HG02885 (cell line): ENCODE measurements around the gene MACROH2A2.
"Not testable (repeated sequence)": the region's sequence is repeated elsewhere in the genome, so short reads cannot be mapped to it uniquely, and the experiment has no call there.

Source experiments
- ATAC-seq: cut with Tn5 transposase; IDR thresholded peaks from one replicate; pipeline ENCODE4 v1.9.1; 2021; ENCODE audit warnings: mild to moderate bottlenecking; ENCODE audit not compliant: unreplicated experiment, poor library complexity

Gene MACROH2A2

GRCh38 chr10:70066190-70066589 lies 13.5 kb downstream of the MACROH2A2 start:
- ATAC-seq, result no peak

GRCh38 chr10:70067586-70067985 lies 14.9 kb downstream of the MACROH2A2 start:
- ATAC-seq, result no peak

DNA sequence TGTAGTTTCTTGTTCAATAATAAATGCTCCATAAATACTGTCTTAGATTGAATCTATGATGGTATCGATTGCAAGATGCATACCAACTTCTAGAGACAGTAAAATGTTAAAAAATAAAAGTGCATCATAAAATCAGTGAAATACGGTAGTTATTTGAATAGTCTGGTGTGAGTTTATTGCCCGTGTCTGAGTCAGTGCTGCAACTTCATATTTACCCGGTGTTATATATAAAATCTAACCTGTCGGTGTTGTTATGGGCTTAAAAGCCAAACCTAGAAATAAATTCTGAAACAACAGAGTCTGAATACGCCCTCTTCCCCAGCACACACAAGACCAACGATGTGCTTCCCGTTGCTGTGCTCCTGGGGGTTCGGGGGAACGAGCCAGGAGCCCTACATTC lies 16.3 kb downstream of the MACROH2A2 start:
- no peak for ATAC-seq

DNA sequence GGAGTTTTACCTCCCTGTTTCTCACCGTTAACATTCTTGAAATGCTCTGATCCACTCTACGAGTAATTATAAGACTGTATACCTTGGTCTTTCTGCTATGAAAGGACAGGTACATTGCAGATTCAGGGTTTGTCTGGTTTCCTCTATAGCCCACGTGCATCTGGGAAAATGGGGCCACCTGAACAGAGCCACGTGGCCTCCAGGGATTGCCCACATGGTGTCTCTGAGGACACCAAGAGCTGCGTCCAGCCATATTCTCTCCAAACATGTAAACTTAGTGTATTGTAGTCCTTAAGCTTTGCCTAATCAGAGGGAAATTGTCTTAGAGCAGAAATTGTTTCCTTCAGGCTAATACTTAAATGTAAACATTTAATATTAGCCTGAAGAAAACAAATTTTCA lies 16.7 kb downstream of the MACROH2A2 start:
- no peak for ATAC-seq

- ATAC-seq, result no peak
These were observed 18.2 kb downstream of the MACROH2A2 start for GRCh38 chr10:70070834-70071233.

- ATAC-seq, result no peak
These were observed 21.5 kb downstream of the MACROH2A2 start for GRCh38 chr10:70074165-70074564.

DNA sequence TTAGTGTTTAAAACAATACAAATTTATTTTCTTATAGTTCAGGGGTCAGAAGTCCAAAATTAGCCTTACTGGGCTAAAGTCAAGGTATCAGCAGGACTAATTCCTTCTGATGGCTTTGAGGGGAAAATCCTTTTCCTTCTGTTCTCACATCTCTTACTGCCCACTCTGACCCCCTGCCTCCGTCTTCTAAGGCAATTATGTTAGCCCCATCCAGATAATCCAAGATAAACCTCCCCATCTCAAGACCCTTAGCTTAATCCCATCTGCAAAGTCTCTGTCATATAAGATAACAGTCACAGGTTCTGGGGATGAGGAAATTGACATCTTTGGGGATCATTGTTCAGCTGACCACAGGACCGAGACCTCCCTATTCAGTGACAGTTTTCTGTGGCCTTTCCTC lies 22.3 kb downstream of the MACROH2A2 start:
- ATAC-seq, result no peak

GRCh38 chr10:70078329-70078728 lies 25.7 kb downstream of the MACROH2A2 start:
- ATAC-seq, result no peak

DNA sequence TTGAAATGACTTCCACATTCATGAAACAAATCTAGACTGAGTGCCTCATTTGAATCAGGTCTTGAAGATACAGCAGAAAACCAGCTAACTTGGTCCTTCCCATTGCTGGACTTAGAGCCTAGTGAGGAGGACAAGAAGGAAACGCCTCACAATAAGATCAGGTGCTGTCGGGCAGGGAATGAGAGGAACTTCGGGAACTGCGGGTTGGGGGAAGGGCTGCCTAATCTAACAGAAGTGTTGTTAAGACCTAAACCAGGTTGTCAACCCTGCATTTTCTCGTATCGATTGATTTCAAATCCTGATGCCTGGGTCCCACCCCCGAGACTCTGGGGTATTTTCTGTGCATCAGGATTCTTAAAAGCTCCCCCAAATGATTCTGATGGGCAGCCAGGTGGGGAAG lies 26.3 kb downstream of the MACROH2A2 start:
- ATAC-seq, result no peak

GRCh38 chr10:70080789-70081188 lies 28.1 kb downstream of the MACROH2A2 start:
- not testable (repeated sequence) for ATAC-seq

DNA sequence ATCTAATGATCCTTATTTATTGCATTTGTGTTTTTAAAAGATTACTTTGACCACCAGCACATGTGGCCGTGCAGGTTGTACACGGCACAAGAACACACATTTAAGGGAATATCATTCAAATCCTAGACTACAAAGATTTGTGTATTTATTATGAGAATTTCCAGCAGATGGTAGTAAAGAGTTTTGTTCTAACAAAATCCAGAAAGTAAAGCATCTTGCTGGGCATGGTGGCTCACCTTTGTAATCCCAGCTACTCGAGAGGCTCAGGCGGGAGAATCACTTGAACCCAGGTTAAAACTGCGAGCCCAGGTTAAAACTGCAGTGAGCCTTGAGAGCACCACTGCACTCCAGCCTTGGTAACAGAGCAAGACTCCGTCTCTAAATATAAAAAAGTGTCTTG lies 31.5 kb downstream of the MACROH2A2 start:
- no peak for ATAC-seq

- ATAC-seq, result no peak
These were observed 33.4 kb downstream of the MACROH2A2 start for GRCh38 chr10:70085975-70086613.

DNA sequence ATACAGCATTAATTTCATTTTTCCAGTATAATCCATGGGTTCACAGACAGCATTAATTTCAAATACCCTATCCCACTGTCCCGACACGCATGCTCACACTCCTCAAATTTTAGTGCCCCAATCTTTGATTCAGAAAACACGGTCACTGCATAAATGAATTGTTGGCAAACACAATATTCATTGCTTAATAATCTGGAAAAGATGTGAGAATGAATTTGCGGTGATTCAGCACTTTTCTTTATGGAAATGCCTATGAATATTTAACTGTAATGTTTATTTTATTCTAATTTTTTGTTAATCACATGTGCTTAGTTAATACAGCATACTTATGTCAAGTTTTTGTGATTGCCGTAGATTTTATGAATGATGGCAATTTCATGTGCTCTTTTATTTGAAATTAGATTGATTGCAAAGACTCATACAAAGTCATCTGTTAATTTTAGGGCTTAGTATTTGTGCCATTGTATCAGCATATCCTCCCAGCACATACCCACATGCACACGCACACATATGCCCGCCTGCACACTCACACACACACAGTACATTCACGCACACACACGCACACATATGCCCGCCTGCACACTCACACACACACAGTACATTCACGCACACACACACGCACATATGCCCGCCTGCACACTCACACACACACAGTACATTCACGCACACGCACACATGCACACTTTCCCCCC lies 35.1 kb downstream of the MACROH2A2 start:
- ATAC-seq, result no peak

DNA sequence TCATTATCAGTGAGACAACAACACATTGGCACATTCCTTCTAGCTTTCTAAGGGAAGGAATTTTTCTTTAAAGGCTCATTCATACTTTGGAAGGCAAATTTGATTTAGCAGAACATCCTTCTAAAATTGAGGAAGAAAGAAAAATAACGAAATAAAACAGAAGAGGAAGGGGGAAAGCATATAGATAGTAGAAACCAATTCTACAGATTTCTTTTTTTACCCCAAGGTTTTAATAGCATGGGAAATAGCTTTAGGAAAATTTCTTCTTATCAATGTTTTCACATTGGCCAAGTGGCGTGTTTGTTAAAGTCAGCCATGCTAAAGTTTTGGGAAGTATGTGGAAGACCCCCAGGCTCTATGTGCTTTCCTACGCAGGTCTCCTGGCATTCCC lies 35.7 kb downstream of the MACROH2A2 start:
- ATAC-seq, result no peak

GRCh38 chr10:70090013-70090412 lies 37.4 kb downstream of the MACROH2A2 start:
- ATAC-seq, result no peak

GRCh38 chr10:70090951-70091350 lies 38.3 kb downstream of the MACROH2A2 start:
- ATAC-seq, result no peak

DNA sequence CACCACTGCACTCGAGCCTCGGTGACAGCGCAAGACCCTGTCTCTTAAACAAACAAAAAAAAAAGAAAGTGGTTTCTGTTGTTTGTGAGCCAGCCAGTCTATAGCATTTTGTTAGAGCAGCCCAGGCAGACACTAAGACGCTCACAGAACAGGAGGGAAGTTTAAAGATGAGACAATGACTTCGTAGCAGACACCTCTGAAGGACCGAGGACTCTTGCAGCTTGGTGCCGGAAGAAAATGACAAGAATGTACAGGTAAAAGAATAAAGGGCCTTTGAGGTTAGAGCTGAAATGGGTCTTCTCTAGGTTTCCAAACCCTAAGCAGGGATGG lies 39.7 kb downstream of the MACROH2A2 start:
- no peak for ATAC-seq

DNA sequence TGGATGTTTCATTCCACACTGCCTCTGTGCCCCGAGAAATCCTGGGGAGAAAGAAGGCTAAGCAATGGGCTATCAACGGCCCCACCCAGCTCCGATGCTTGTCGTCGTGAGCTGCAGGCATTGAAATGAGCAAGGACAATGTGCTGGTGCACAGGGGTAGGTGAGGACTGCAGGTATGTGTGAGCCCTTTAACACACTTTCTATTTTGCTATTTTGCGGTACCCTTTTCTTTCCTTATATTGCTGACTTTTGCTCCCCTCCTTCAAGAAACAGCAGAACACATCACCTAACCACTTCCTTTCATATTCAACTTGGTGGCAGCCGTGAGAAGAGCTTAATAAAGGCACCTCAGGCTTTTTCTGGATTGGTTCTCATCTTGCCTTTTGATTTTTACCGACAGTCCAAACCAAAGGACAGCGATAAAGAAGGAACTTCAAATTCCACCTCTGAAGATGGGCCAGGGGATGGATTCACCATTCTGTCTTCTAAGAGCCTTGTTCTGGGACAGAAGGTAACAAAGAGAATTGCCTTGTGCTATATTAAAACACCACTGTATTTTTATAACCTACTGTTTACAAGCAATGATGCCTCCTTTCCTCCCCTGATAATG lies 40.8 kb downstream of the MACROH2A2 start:
- no peak for ATAC-seq

- ATAC-seq, result no peak
These were observed 41.6 kb downstream of the MACROH2A2 start for GRCh38 chr10:70094250-70094649.

DNA sequence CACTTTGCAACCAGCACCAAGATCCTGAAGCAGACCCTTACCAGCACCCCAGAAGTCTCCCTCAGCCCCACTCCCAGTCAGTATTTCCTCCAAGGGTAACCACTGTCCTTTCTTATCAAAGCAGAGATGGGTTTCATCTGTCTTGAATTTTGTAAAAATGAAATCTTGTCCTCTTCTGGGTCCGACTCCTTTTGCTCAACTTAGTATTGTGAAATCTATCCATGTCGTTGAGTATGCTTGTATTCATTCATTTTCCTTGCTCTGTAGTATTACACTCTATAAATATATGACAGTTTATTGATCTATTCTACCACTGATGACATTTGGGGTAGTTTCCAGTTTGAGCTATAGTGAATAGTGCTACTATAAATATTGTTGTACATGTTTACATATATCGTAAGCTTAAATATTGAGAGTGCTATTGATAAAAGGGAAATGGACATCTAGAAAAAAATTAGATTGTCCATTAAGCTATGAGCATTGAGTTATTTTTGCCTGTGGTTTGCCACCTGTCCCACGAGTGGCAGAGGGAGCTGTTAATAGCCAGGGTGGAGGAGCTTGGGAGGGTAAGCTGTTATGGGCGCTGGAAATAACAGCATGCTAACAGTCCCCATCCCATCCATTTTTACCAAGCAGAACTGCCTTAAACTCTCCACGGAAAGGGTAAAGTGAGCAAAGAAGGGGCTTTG lies 43.5 kb downstream of the MACROH2A2 start:
- ATAC-seq, result no peak

DNA sequence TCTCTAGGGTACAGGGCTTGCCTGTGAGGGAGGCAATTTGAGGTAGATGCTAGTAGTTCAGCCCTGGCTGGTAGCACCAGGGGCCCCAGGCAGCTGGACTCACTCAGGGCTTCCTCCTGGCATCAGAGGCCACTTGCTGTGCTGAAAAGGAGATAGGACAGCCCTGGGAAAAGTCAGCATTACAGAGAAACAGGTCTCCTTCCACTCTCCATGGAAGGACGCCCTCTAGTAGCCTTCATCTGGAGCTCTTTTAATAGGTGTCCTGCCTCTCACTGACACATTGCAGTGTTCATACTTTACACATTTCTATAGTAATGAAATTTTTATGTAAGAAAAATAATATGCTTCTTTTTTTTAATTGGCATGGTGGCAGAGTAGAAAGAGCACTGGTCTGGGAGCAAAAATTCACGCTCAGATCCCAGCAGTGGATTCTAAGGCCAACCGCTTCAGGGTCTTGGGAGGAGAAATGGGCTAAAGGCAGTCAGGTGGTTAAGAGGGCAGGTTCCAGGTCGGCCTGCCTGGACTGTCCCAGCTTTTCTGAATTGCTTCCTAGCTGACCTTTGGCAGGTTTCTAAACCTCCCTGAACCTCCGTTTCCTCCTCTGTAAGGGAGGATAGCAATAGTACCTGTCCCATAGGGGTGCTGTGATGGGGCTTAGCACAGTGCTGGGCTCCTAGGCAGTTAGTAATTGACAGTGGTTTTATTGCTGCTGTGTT lies 44.2 kb downstream of the MACROH2A2 start:
- ATAC-seq, result no peak
